HUES64 (cell line): ENCODE measurements around the gene TBX21. TPM values are rescaled to one million over a fixed set of nuclear protein-coding genes. Genes with fewer than 3 reads are reported as not detected.

Source experiments
- H3K27ac ChIP-seq: 2 replicates; pipeline ENCODE4 v1.7.0; 2013; ENCODE audit warnings: low read depth, low read length, inconsistent platforms
- H3K27me3 ChIP-seq: 2 replicates; pipeline ENCODE4 v1.6.1; 2013; ENCODE audit warnings: mild to moderate bottlenecking, low read length; ENCODE audit not compliant: insufficient read depth
- H3K36me3 ChIP-seq: 2 replicates; pipeline ENCODE4 v1.6.1; 2013; ENCODE audit warnings: mild to moderate bottlenecking, low read length; ENCODE audit not compliant: insufficient read depth
- H3K4me1 ChIP-seq: 2 replicates; pipeline ENCODE4 v1.6.1; 2013; ENCODE audit warnings: mild to moderate bottlenecking, low read length, moderate library complexity; ENCODE audit not compliant: insufficient read depth
- H3K4me3 ChIP-seq: 2 replicates; pipeline ENCODE4 v1.5.1; 2013; ENCODE audit warnings: mild to moderate bottlenecking, low read length, moderate library complexity
- H3K9ac ChIP-seq: 2 replicates; pipeline ENCODE4 v1.6.1; 2013; ENCODE audit warnings: mild to moderate bottlenecking, low read depth, low read length
- H3K9me3 ChIP-seq: 2 replicates; pipeline ENCODE4 v1.6.1; 2013; ENCODE audit warnings: low read depth, low read length; ENCODE audit not compliant: insufficient read depth
- WGBS: fragments of 150-250, 120-280 bp; methylation state at CpG from one replicate; pipeline ENCODE4 v1.1.7; 2013; ENCODE audit warnings: missing lambda C conversion rate; 5-methylcytosine and 5-hydroxymethylcytosine counted together
- polyA plus RNA-seq, 2 experiments: library from polyadenylated mRNA; stranded (reverse); fragments of 50-300 nt; gene quantifications; one replicate each; pipeline ENCODE4 v1.2.3, GENCODE V29; 2013

The TBX21 gene
- not detected for polyA plus RNA-seq (2013, experiment 1 of 2)
- polyA plus RNA-seq (2013, experiment 2 of 2) = not detected

DNA sequence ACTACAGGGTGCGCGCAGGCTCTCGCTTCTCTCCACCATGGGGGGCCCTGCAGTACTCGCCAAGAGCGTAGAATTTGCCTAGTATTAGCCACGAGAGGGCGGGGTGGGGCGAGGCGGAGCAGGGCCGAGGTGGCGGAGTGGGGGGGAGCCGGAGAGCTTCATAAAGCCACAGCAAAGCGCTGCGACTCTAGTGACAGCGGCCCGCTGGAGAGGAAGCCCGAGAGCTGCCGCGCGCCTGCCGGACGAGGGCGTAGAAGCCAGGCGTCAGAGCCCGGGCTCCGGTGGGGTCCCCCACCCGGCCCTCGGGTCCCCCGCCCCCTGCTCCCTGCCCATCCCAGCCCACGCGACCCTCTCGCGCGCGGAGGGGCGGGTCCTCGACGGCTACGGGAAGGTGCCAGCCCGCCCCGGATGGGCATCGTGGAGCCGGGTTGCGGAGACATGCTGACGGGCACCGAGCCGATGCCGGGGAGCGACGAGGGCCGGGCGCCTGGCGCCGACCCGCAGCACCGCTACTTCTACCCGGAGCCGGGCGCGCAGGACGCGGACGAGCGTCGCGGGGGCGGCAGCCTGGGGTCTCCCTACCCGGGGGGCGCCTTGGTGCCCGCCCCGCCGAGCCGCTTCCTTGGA is at the start of gene TBX21:
Gene TBX21 (plus strand): TSS at position 190 of the 627 bp plus-strand sequence. CDS start 219 bp downstream, at position 409.
- Histone ChIP-seq H3K9me3 (no peaks in the 10 kb centered on the region), H3K36me3 (no peaks in the 10 kb centered on the region), H3K4me3 (peak within 1 kb of the TSS; percentile 49), H3K4me1 (no peaks in the 10 kb centered on the region), H3K27ac (no peak within 1 kb of the TSS), H3K9ac (no peak within 1 kb of the TSS), H3K27me3 (peaks cover 78% of the 10 kb centered on the region)
- under 1% methylated on average over 73 of the region's 73 CpGs for WGBS

GRCh38 chr17:47684025-47684424 is 49.0 kb upstream of the TBX21 start:
- Histone ChIP-seq H3K27me3 (no peaks in the 10 kb centered on the region), H3K4me1 (peaks cover 13% of the 10 kb centered on the region), H3K9ac (no peak overlapping the region), H3K9me3 (no peaks in the 10 kb centered on the region), H3K4me3 (no peak overlapping the region), H3K36me3 (peaks cover 77% of the 10 kb centered on the region), H3K27ac (no peak overlapping the region)
- 96% methylated on average over 4 of the region's 4 CpGs for WGBS

DNA sequence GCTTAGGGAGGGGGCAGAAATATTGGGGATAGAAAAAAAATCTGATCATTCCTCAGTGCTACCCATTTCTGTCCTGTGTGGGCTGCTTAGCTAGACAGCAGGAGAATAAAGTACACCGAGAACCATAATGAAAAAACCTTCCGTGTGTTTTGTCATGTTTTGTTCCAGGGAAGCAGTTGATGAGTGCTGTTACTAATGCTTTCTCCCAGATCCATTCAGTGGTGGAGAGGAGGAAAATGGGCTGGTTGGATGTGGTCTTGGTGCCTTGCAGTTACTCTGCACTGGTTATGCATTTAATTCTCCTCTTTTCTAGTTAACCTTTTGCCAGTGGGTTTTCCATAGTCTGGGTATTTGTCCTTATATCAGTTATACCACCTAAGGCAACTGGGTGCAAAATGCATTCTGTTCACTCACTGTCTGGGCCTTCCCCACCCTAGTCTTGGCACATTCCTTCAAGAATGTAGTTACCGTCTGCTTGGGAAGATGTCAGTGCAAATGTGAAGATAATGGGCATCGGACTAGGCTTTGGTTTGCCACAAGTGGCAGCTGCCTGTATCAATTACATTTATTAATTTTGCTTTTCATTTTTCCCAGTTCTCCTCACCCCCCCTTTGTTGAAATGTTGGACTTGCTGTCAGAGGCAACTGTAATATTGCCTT is 48.4 kb upstream of the TBX21 start:
- WGBS = 97% methylated on average over 4 of the region's 4 CpGs

GRCh38 chr17:47685556-47686275 is 47.3 kb upstream of the TBX21 start:
- no peak overlapping the region for H3K4me3 ChIP-seq
- H3K27ac ChIP-seq = no peak overlapping the region
- peaks cover 60% of the 10 kb centered on the region for H3K36me3 ChIP-seq
- peaks cover 16% of the 10 kb centered on the region for H3K4me1 ChIP-seq
- H3K27me3 ChIP-seq = no peaks in the 10 kb centered on the region
- H3K9me3 ChIP-seq = no peaks in the 10 kb centered on the region
- WGBS = 87% methylated on average over 3 of the region's 4 CpGs
- no peak overlapping the region for H3K9ac ChIP-seq

More for the DNA sequence above, 48.4 kb upstream of the TBX21 start:
- Histone ChIP-seq H3K27ac (no peak overlapping the region), H3K27me3 (no peaks in the 10 kb centered on the region), H3K9ac (no peak overlapping the region), H3K4me1 (peaks cover 13% of the 10 kb centered on the region), H3K4me3 (no peak overlapping the region), H3K36me3 (peaks cover 70% of the 10 kb centered on the region), H3K9me3 (no peaks in the 10 kb centered on the region)

- Histone ChIP-seq H3K4me1 (peaks cover 16% of the 10 kb centered on the region), H3K9ac (no peak overlapping the region), H3K9me3 (no peaks in the 10 kb centered on the region), H3K4me3 (no peak overlapping the region), H3K27me3 (no peaks in the 10 kb centered on the region), H3K36me3 (peaks cover 54% of the 10 kb centered on the region), H3K27ac (no peak overlapping the region)
- 100% methylated on average over 1 of the region's 1 CpG for WGBS
These were observed 46.8 kb upstream of the TBX21 start for GRCh38 chr17:47686276-47686635.

- H3K4me3 ChIP-seq = no peak overlapping the region
- H3K9me3 ChIP-seq = no peaks in the 10 kb centered on the region
- H3K4me1 ChIP-seq = peaks cover 16% of the 10 kb centered on the region
- 94% methylated on average over 7 of the region's 7 CpGs for WGBS
- H3K36me3 ChIP-seq = peaks cover 49% of the 10 kb centered on the region
- H3K27me3 ChIP-seq = no peaks in the 10 kb centered on the region
- peak overlapping the region; percentile 2; the same call in 1 of the 2 replicates for H3K27ac ChIP-seq
- H3K9ac ChIP-seq = no peak overlapping the region
These were observed 46.2 kb upstream of the TBX21 start for GRCh38 chr17:47686664-47687327.

- Histone ChIP-seq H3K27me3 (no peaks in the 10 kb centered on the region), H3K27ac (peak overlapping the region; percentile 62; the same call in 1 of the 2 replicates), H3K9ac (no peak overlapping the region), H3K4me1 (peaks cover 18% of the 10 kb centered on the region), H3K9me3 (no peaks in the 10 kb centered on the region), H3K36me3 (peaks cover 44% of the 10 kb centered on the region), H3K4me3 (no peak overlapping the region)
These were observed 45.7 kb upstream of the TBX21 start for GRCh38 chr17:47687328-47687690.

DNA sequence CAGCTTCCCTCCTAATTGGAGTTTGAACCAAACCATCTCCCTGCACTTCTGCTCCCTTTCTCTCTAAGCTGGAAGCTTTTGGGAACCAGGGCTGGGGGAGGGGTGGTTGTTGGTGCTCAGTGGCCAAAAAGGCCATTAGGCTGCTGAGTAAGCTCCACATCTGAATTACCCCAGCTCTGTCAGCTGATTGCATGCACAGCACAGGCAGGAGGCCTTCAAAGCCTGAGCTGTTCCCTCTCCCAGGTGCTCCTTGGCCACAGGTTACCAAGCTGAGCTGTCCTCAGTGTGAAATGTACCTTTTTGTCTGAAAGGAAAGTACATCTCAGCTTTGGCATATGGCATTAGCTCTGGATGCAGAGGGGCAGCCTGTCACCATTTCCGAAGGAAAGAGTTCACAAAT is 45.3 kb upstream of the TBX21 start:
- 80% methylated on average over 1 of the region's 1 CpG for WGBS
- Histone ChIP-seq H3K9me3 (no peaks in the 10 kb centered on the region), H3K27me3 (no peaks in the 10 kb centered on the region), H3K4me1 (peaks cover 22% of the 10 kb centered on the region), H3K27ac (peak overlapping the region; percentile 62; the same call in 1 of the 2 replicates), H3K9ac (no peak overlapping the region), H3K36me3 (peaks cover 40% of the 10 kb centered on the region), H3K4me3 (no peak overlapping the region)

DNA sequence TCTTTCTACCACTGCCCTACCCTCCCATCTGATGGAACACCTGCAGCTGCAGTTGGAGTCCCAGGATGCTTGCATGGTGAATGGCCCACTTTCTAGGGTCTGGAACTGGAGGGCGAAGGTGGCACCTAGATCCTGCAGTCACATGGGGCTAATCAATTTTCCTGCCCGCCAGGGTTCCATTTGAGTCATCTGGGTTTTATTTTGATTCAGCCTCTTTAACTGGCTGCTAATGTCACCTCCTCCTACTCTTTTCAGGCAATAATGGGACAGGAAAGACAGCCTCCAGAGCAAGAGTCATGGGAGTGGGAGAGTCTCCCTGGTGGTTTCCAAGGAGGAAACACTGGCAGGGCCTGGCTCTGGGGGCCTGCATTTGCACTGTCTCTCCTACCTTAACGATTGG is 42.9 kb upstream of the TBX21 start:
- Histone ChIP-seq H3K9ac (no peak overlapping the region), H3K4me1 (peaks cover 30% of the 10 kb centered on the region), H3K27ac (no peak overlapping the region), H3K27me3 (no peaks in the 10 kb centered on the region; the same call in 1 of the 2 replicates), H3K36me3 (peaks cover 16% of the 10 kb centered on the region), H3K4me3 (no peak overlapping the region), H3K9me3 (no peaks in the 10 kb centered on the region)
- 72% methylated on average over 3 of the region's 3 CpGs for WGBS

GRCh38 chr17:47692137-47692894 is 40.7 kb upstream of the TBX21 start:
- H3K9ac ChIP-seq = no peak overlapping the region
- no peaks in the 10 kb centered on the region for H3K9me3 ChIP-seq
- peak overlapping the region; percentile 64; the same call in 1 of the 2 replicates for H3K4me3 ChIP-seq
- H3K36me3 ChIP-seq = peaks cover 1% of the 10 kb centered on the region; the same call in 1 of the 2 replicates
- no peaks in the 10 kb centered on the region; the same call in 1 of the 2 replicates for H3K27me3 ChIP-seq
- 70% methylated on average over 2 of the region's 2 CpGs for WGBS
- H3K4me1 ChIP-seq = peaks cover 24% of the 10 kb centered on the region
- no peak overlapping the region for H3K27ac ChIP-seq
